Neural progenitor cell (in vitro differentiated cells): ENCODE data around the gene DOHH.

Experiments
- EZH2 ChIP-seq: fragments of 200-600 bp; sonication (generic); IDR thresholded peaks from 2 replicates; pipeline ENCODE4 v1.6.1; 2017; ENCODE audit warnings: antibody characterized with exemption, mild to moderate bottlenecking, moderate library complexity
- EZH2phosphoT487 ChIP-seq: fragments of 200-600 bp; sonication (generic); IDR thresholded peaks from 2 replicates; pipeline ENCODE4 v1.6.1; 2017; ENCODE audit warnings: antibody characterized with exemption
- TF ChIP-seq, protein P1 (sequence below): fragments of 200-600 bp; sonication (generic); IDR thresholded peaks from 2 replicates; pipeline ENCODE4 v1.5.1; 2017; ENCODE audit warnings: antibody characterized with exemption, mild to moderate bottlenecking

DNA sequence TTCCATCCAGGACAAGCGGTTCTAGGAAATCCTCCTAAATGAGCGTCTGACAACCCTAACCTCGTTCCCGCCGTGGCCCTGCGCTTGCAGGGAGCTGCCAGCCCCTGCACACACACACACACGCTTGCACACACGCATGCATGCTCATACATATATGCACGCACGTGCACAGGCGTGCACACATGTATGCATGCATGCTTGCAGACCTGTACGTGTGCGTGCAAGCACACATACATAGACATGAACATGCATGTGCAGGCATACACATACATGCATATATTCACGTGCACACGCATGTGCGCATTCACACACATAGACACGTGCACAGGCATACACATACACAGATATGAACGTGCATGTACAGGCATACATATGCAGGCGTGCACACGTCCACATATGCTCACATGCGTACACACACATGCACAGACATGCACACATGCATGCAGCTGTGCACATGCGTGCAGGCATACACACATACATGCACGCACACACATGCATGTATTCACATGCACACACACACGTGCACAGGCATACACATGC lies 55.7 kb downstream of the DOHH start:
- TF ChIP-seq EZH2phosphoT487 (no peak), EZH2 (no peak)
- TF ChIP-seq, protein P1, sequence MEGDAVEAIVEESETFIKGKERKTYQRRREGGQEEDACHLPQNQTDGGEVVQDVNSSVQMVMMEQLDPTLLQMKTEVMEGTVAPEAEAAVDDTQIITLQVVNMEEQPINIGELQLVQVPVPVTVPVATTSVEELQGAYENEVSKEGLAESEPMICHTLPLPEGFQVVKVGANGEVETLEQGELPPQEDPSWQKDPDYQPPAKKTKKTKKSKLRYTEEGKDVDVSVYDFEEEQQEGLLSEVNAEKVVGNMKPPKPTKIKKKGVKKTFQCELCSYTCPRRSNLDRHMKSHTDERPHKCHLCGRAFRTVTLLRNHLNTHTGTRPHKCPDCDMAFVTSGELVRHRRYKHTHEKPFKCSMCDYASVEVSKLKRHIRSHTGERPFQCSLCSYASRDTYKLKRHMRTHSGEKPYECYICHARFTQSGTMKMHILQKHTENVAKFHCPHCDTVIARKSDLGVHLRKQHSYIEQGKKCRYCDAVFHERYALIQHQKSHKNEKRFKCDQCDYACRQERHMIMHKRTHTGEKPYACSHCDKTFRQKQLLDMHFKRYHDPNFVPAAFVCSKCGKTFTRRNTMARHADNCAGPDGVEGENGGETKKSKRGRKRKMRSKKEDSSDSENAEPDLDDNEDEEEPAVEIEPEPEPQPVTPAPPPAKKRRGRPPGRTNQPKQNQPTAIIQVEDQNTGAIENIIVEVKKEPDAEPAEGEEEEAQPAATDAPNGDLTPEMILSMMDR, result no peak
